Globus pallidus (tissue), 1 donor: ENCODE measurements around the gene CLEC3B.
A peak's percentile ranks its signal among the peaks of the same experiment; 100 is the strongest.
"Not testable (repeated sequence)": the region's sequence is repeated elsewhere in the genome, so short reads cannot be mapped to it uniquely, and the experiment has no call there.

ENCODE experiments used
- DNase-seq: peaks from one replicate; pipeline ENCODE4 v3.0.0-alpha.2; 2015; ENCODE audit warnings: low spot score

Gene CLEC3B

DNA sequence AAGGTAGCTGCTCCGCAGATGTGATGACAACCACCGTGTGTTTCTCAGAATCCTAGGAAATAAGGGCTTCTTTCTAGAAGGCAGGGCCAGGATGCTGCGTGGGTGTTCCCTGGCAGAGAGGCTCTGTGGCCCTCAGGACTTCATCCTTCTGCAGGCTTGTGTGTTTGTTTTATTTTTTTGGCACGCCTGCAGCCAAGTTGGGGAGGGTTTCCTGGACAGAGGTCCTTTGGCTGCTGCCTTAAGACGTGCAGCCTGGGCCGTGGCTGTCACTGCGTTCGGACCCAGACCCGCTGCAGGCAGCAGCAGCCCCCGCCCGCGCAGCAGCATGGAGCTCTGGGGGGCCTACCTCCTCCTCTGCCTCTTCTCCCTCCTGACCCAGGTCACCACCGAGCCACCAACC lies at the start of gene CLEC3B:
Gene CLEC3B, plus strand, starts transcription at position 266 of the 400 bp plus-strand sequence. Its CDS starts 60 bp downstream, at position 326.
- DNase-seq: no peak

GRCh38 chr3:44981220-44981619 lies 44.9 kb upstream of the CLEC3B start:
- DNase-seq: no peak

GRCh38 chr3:44981751-44982150 lies 44.4 kb upstream of the CLEC3B start:
- DNase-seq: no peak

DNA sequence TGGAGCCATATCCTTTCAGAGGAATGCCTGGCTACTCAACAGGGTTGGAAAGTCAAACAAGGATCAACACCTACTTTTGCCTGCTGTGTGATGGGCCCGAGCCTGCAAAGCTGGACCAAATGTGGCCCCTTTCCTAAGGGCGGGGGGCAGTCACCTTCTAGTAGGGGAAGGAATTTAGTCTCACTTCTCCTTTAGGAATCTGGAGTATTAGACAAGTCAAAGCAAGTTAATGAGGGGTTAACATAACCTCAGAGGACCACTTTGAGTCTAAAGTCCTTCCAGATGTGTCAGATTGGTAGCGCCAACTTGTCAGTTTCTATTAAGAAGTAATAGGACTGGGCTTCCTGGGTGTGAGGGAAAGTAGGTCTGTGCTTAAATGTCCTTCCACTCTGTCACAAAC lies 43.3 kb upstream of the CLEC3B start:
- DNase-seq: no peak

GRCh38 chr3:44983484-44983941 lies 42.6 kb upstream of the CLEC3B start:
- no peak for DNase-seq

DNA sequence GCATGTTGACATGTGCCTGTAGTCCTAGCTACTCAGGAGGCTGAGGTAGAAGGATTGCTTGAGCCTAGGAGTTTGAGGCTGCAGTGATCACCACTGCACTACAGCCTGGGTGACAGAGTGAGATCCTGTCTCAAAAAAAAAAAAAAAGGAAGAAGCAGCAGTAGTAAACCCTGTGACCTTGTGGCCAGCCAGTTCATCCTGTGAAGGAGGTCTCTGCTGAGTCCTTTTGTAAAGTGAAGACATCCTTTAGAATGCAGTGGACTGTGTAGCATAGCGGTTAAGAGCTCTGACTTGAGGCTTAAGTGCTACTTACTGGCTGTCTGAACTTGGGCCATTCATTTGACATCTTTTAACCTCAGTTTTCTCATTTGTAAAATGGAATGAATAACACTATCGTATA lies 41.8 kb upstream of the CLEC3B start:
- DNase-seq: no peak

DNA sequence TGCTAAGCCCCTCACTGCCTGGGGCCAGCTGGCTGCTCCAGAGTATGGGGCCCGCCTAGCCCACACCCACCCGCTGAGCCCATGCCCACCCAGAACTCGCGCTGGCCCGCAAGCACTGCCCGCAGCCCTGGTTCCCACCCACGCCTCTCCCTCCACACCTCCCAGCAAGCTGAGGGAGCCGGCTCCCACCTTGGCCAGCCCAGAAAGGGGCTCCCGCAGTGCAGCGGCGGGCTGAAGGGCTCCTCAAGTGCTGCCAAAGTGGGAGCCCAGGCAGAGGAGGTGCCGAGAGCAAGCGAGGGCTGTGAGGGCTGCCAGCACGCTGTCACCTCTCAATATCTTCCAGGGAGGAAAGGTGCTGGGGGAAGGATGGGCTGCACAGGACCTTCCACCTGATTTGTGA lies 39.8 kb upstream of the CLEC3B start:
- not testable (repeated sequence) for DNase-seq

DNA sequence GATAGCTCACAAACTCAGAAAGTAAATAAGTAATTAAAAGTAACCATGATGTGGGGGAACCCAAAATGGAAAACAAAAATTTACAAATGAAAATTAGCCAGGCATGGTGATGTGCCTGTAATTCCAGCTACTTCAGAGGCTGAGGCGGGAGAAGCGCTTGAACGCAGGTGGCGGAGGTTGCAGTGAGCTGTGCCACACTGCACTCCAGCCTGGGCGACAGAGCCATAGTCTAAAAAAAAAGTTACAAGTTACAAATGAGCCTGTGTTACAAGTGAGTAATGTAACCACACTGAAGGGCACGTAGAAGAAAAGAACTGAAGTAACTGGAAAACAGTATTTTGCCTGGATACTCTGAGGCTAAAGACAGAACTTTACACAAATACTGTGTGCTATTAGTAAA lies 38.8 kb upstream of the CLEC3B start:
- no peak for DNase-seq

DNA sequence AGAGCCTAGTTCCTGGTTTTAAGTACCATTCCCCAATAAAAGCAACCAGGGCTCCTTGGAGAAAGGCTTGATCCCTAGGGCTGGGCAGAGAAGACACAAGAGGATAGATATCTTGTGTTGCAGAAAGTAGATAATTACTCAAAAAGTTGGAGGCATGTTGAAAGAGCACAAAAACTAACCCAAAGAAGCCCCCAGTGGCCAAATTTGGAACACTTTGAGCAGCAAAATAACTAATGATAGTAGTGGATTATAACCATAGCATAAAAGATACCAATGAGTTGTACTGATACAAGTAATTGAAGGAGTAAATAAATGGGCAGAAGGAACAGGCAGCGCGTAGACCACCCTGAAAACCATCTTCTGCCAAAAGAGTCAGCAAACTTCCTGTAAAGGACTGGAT lies 38.0 kb upstream of the CLEC3B start:
- DNase-seq: no peak

DNA sequence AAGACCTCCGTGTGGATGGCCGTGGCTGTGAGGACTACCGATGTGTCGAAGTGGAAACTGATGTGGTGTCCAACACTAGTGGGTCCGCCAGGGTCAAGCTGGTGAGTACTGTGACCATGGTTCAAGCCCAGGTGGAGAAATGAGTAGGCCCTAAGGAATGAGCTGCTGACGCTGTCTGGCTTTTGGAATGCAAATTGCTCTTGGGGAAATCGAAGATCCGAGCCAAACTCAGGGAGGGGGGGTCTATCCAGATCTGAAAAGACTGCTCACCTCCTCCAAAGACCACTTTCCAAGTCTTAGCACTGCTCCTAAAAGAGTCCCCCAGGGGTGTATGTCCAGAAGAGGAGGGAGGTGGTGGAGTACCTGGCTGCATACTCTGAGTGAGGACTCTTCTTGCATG lies 37.0 kb upstream of the CLEC3B start:
- DNase-seq: no peak

- DNase-seq: peak; percentile 13
Measured at GRCh38 chr3:44989636-44990373, 36.3 kb upstream of the CLEC3B start.

- DNase-seq: no peak
Measured at GRCh38 chr3:44991326-44991725, 34.8 kb upstream of the CLEC3B start.

- DNase-seq: no peak
Measured at GRCh38 chr3:44992555-44993470, 33.3 kb upstream of the CLEC3B start.

- DNase-seq: no peak
Measured at GRCh38 chr3:44993471-44994205, 32.5 kb upstream of the CLEC3B start.

DNA sequence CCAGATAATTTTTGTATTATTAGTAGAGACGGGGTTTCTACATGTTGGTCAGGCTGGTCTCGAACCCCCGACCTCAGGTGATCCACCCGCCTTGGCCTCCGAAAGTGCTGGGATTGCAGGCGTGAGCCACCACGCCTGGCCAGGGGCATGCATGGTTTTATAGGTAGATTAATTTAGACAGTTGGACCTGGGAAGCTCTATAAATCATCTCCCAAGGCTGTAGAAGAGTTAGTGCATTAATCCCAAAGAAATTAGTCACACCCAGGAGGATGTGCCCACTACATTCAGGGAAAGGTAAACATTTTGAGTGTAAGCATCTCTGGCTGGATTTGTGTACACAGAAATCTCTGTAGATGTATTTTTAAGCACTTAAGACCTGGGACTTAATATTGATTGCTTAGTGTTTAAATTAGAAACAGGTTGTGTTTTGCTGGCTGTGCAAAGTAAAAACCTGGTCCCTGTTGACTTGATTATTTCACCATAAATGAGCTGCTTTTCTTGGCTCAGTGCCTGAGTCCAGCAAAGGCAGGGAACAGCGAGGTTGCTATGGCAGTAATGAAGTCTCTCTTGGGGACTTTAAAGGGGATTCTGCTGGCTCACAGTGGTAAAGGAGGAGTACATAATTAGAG lies 30.8 kb upstream of the CLEC3B start:
- DNase-seq: no peak

GRCh38 chr3:44996556-44996969 lies 29.5 kb upstream of the CLEC3B start:
- no peak for DNase-seq

GRCh38 chr3:44999782-45000181 lies 26.3 kb upstream of the CLEC3B start:
- no peak for DNase-seq

DNA sequence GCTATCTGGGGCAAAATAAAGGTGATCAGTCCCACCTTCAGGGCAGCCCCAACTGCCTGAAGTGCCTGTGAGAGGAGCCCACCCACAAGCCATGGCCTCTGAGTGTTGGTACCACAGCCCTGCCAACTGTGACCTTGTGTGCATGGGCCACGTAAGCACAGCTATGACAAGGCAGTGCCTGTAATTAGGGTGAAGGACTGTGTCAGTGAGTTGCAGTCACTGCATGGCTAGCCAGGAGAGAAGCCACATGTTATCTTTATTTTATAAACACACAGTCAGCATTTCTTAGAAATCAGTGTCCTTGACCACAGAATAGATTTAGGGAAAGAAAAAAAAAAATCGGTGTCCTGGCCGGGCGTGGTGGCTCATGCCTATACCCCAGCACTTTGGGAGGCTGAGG lies 25.3 kb upstream of the CLEC3B start:
- no peak for DNase-seq

DNA sequence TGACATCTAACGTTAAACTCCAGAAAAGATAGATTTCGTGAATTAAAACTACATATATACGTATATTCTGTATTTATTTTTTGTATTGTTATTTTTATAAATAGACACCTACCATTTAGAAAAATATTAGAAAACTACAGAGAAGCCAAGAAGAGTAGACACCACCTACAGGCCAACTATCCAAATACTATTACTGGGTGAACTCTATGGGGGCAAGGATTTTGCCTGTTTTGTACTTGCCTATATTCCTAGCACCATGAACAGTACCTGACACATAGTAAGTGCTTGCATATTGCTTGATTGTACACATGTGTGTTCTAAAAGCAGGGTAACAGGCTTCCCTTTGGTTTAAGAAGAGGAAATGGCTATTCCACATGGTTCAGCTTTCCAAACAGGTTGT lies 24.4 kb upstream of the CLEC3B start:
- no peak for DNase-seq

DNA sequence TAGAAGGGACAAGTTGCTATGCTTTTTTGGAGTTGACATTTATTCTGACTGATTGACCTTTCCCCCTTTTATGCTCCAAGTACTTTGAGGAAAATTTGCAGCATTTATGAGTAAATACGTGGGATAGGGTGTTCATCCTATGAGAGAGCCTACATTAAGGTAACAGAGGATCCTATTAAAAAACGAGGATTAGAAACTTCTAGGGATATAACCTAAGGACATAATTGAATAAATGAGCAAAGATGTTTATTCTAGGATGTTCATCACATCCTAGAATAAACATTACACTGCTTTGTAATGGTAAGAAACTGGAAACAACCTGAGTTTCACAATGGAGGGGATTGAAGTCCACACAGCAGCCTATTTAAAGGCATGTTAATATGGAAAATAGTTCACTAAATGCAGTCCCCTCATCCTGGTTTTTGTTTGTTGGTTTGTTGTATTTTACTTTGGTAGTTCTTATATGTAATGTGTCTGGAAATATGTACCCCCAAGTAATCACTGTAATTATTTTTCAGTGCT lies 23.9 kb upstream of the CLEC3B start:
- DNase-seq: no peak

DNA sequence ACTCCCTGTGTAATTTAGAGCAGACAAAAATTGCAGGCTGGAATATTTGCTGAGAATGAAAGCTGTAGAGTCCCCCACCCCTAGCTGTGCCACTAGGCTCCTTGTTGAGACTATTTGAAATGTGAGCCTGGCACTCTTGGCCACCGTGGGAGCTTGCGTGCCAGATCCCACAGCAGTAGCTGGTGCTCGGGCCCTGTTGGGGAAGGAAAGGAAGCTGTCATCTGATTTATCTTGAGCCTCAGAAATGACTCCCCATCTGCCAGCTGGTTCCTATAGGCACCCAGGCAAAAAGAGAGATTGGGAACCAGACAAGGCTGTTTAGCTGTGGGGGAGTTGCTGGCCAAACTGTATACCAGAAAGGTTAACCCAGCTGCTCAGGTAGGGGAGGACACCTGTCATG lies 23.4 kb upstream of the CLEC3B start:
- no peak for DNase-seq

GRCh38 chr3:45003406-45003805 lies 22.7 kb upstream of the CLEC3B start:
- DNase-seq: no peak
